Transverse colon (tissue), 4 donors: ENCODE results near the gene TMEM178B. TPM values are rescaled to one million over a fixed set of nuclear protein-coding genes. Genes with fewer than 3 reads are reported as not detected.
A peak's percentile ranks its signal among the peaks of the same experiment; 100 is the strongest.

Experiments
- DNase-seq: peaks from one replicate; pipeline ENCODE4 v3.0.0-alpha.2; 2019
- H3K27ac ChIP-seq, 4 donors: fragments of 200-600 bp; sonication (generic); 2 replicates each; pipeline ENCODE4 v1.5.1; 2016 to 2018; ENCODE audit warnings: inconsistent platforms in 4 of 4
- H3K27me3 ChIP-seq: fragments of 200-600 bp; sonication (generic); 2 replicates; pipeline ENCODE4 v1.5.1; 2017; ENCODE audit warnings: inconsistent platforms
- H3K36me3 ChIP-seq, 4 donors: fragments of 200-600 bp; sonication (generic); 2 replicates each; pipeline ENCODE4 v1.5.1; 2017 to 2019; ENCODE audit warnings: inconsistent platforms in 4 of 4
- H3K4me1 ChIP-seq, 4 donors: fragments of 200-600 bp; sonication (generic); 2 replicates each; pipeline ENCODE4 v1.5.1; 2017 to 2020; ENCODE audit warnings: inconsistent platforms in 4 of 4
- H3K4me3 ChIP-seq, 4 donors: fragments of 200-600 bp; sonication (generic); 1 replicate in 1 of 4; 2 replicates in 3 of 4; pipeline versions ENCODE4 v1.5.1 to v1.6.1; 2017 to 2019; ENCODE audit warnings: inconsistent platforms in 4 of 4
- H3K9me3 ChIP-seq, 2 donors: fragments of 200-600 bp; sonication (generic); 2 replicates each; pipeline ENCODE4 v1.5.1; 2017 to 2019; ENCODE audit warnings: inconsistent platforms in 2 of 2
- CTCF ChIP-seq, 5 experiments: fragments of 200-600 bp in 3 of 5; fragments of 450-650 bp in 2 of 5; sonication (generic) in 3 of 5; IDR thresholded peaks; 1 replicate in 2 of 5; 2 replicates in 3 of 5; pipeline ENCODE4 v1.5.1; 2016 to 2017; ENCODE audit warnings: antibody characterized with exemption in 5 of 5, inconsistent platforms in 3 of 5, mild to moderate bottlenecking in 2 of 5, moderate library complexity in 1 of 5
- EP300 ChIP-seq: sonication (generic); formaldehyde crosslinking; IDR thresholded peaks from one replicate; pipeline ENCODE4 v1.6.1; 2017; ENCODE audit warnings: antibody characterized with exemption, low read depth
- POLR2A ChIP-seq: fragments of 450-650 bp; IDR thresholded peaks from one replicate; pipeline ENCODE4 v1.6.1; 2016; ENCODE audit warnings: antibody characterized with exemption, mild to moderate bottlenecking, moderate library complexity
- POLR2AphosphoS5 ChIP-seq, 3 donors: sonication (generic); formaldehyde crosslinking; IDR thresholded peaks; one replicate each; pipeline ENCODE4 v1.6.1; 2016; ENCODE audit warnings: antibody characterized with exemption in 3 of 3
- WGBS, 2 donors: methylation state at CpG; one replicate each; pipeline ENCODE4 v1.1.5; 2018; ENCODE audit warnings: low coverage in 1 of 2; 5-methylcytosine and 5-hydroxymethylcytosine counted together
- in situ Hi-C, 4 donors: fragments of 200-750 bp; cut with MboI; loops; one replicate each; pipeline versions ENCODE4 v1.15.0 to v1.15.1; 2017; ENCODE audit warnings: low sequenced_read_pairs in 3 of 4, low pct_ligation_motif_present in 1 of 4, low pct_unique_long_range_greater_than_20kb in 1 of 4
- intact Hi-C: fragments of 100-400 bp; cut with DNase I; formaldehyde crosslinking; loops from one replicate; pipeline ENCODE4 v1.15.1; 2023; ENCODE audit warnings: low total_unique reads
- total RNA-seq, 4 donors: library from RNA; depleted of rRNA; stranded (reverse); fragments of >200 nt; gene quantifications; one replicate each; pipeline ENCODE4 v1.1.0, GENCODE V29; 2016

TMEM178B gene
- total RNA-seq, 4 donors from 2014 or later: 0.32 to 0.82 (median 0.39) TPM

- Histone ChIP-seq H3K4me1 (no peaks in the 10 kb centered on the region), H3K36me3 (no peaks in the 10 kb centered on the region), H3K4me3 (no peak overlapping the region), H3K27ac (no peak overlapping the region), H3K27me3 (no peaks in the 10 kb centered on the region), H3K9me3 (no peaks in the 10 kb centered on the region)
- WGBS, 2 donors: 83 to 97% methylated on average over 3 to 6 of the region's 6 CpGs
- in situ Hi-C loops: no loop called here
- intact Hi-C loops: no loop called here
- TF ChIP-seq CTCF (IDR thresholded peaks at IDR 0.05) (no peak), EP300 (no peak), POLR2AphosphoS5 (IDR thresholded peaks at IDR 0.05) (no peak), POLR2A (no peak)
- DNase-seq: no peak
Observed at GRCh38 chr7:141461924-141462323, 388.1 kb downstream of the TMEM178B start.

- no peaks in the 10 kb centered on the region for H3K36me3 ChIP-seq
- no peak overlapping the region for H3K4me3 ChIP-seq
- no peaks in the 10 kb centered on the region for H3K27me3 ChIP-seq
- H3K4me1 ChIP-seq: no peaks in the 10 kb centered on the region
- WGBS, 2 donors: 53% methylated on average over 4 of the region's 4 CpGs; no CpG with 5 or more reads in 1 of the 2 donors
- TF ChIP-seq POLR2A (no peak), CTCF (IDR thresholded peaks at IDR 0.05) (no peak), EP300 (no peak), POLR2AphosphoS5 (IDR thresholded peaks at IDR 0.05) (no peak)
- peak; percentile 9 for DNase-seq
- intact Hi-C loops: no loop called here
- H3K9me3 ChIP-seq: no peaks in the 10 kb centered on the region
- H3K27ac ChIP-seq: no peak overlapping the region
- in situ Hi-C loops: no loop called here
Observed at GRCh38 chr7:141462958-141463357, 389.1 kb downstream of the TMEM178B start.

- WGBS, 2 donors: 60 to 78% methylated on average over 1 to 8 of the region's 8 CpGs
- Histone ChIP-seq H3K27ac (no peak overlapping the region), H3K36me3 (no peaks in the 10 kb centered on the region), H3K4me1 (no peaks in the 10 kb centered on the region), H3K9me3 (no peaks in the 10 kb centered on the region), H3K27me3 (no peaks in the 10 kb centered on the region), H3K4me3 (no peak overlapping the region)
- in situ Hi-C loops (no loop called here), intact Hi-C loops (no loop called here)
- no peak for TF ChIP-seq EP300
- no peak for TF ChIP-seq POLR2AphosphoS5 (IDR thresholded peaks at IDR 0.05)
- TF ChIP-seq POLR2A: no peak
- TF ChIP-seq CTCF (IDR thresholded peaks at IDR 0.05): no peak
- DNase-seq: no peak
Observed at GRCh38 chr7:141463986-141464385, 390.1 kb downstream of the TMEM178B start.

- no peaks in the 10 kb centered on the region for H3K36me3 ChIP-seq
- DNase-seq: no peak
- no peaks in the 10 kb centered on the region for H3K9me3 ChIP-seq
- in situ Hi-C loops (no loop called here), intact Hi-C loops (no loop called here)
- H3K27ac ChIP-seq: no peak overlapping the region
- no peaks in the 10 kb centered on the region for H3K4me1 ChIP-seq
- no peaks in the 10 kb centered on the region for H3K27me3 ChIP-seq
- 82 to 87% methylated on average over 2 of the region's 2 CpGs for WGBS, 2 donors
- TF ChIP-seq POLR2AphosphoS5 (IDR thresholded peaks at IDR 0.05) (no peak), POLR2A (no peak), CTCF (IDR thresholded peaks at IDR 0.05) (no peak), EP300 (no peak)
- no peak overlapping the region for H3K4me3 ChIP-seq
Observed at GRCh38 chr7:141464551-141464950, 390.7 kb downstream of the TMEM178B start.
